NCI-H146 (cell line): ENCODE results near the gene LRRC74B.
"Not testable (repeated sequence)": the region's sequence is repeated elsewhere in the genome, so short reads cannot be mapped to it uniquely, and the experiment has no call there.

ENCODE experiments used
- DNase-seq: peaks from one replicate; lab custom pipeline; 2025; lab: John Stamatoyannopoulos, UW

LRRC74B gene

DNA sequence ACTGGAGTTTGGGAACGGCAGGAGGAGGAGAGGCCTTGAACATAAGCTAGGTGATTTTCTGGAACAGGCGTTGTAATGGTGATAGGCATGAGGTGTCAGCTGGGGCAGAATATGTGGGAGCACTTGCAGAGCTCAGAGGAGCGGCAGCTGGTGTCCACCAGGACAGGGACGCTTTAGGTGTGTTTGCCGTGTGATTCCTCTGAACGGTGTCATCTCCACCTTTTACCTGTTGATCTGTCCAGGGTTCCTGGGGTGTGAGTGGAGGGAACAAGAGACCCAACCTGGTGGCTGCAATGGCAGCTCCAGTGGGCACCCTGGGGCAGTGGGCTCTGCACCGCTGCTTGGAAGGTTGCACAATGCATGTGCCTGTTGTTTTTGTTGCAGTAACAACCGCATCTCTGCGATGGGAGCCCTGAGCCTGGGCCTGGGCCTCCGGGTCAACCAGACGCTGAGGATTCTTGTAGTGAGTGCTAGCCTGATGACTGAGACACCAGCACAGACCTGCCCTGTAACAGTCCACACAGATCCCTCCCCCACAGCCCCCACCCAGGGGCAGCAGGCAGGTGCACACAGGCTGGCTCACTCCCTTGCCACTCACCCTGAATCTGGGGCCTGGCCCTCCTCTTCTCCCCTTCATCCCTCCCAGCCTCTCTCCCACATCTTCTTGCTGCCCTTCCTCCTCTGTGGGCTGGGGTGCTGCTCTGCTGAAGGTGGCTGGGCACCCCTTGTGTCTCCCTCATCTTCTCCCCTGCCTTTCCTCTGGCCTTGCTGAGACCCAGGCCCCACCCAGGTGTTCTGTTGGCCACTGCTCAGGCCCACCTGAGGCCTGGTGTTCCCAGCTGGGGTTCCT lies 9.2 kb downstream of the LRRC74B start:
- DNase-seq: no peak

DNA sequence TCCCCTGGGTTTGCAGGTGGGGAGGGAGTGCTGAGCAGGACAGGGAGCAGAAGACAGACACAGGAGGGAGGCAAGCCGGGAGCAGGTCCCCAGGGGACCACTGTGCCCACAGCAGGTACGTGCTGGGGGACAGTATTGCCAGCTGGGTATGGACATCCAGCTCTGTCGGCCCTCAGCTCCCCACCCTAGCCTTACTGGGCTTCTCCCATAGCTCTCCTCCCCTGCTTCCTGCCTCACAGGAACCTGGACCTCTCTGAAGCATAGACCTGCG lies 9.8 kb downstream of the LRRC74B start:
- DNase-seq: no peak

- no peak for DNase-seq
Measured at GRCh38 chr22:21055880-21056319, 10.2 kb downstream of the LRRC74B start.

DNA sequence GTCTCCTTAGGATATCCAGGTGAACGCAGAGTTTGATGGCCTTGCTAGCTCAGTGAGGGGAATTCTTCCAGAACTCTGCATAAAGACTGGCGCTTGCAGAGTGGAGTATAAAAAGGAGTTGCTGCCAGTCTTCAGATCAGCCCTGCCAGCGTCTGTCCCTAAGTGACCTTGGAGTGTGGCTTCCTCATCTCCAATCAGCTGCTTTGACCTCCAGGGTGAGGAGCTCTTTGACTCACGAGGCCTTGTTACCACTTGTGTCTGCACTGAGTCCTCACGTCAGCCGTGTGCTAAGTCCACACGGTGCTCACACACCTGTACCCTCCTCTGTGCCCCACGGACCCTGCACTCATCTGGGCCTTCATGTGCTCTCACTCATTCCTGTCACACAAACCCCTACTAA lies 14.6 kb downstream of the LRRC74B start:
- not testable (repeated sequence) for DNase-seq

DNA sequence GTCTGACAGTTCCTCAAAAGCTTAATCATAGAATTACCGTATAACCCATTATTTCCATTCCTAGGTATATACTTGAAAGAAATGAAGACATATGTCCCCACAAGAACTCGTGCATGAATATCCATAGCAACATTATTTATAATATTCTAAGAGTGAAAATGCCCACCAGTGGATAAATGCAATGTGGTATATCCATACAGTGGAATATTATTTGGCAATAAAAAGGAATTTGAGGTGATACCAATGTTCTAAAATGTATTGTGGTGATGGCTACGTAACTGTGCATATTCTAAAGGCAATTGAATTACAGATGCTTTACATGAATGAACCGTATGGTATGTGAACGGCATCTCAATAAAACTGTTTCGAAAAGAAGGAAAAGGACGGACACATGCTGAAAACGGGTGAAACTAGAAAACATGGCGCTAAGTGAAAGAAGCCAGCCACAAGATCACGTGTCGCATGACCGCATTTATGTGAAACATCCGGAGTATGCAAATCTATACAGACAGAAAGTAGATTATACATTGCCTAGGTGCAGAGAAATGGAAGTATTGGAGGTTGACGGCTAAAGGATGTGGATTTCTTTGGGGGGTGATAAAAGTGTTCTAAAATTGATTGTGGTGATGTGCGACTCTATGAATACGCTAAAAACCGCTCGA lies 16.0 kb downstream of the LRRC74B start:
- DNase-seq: not testable (repeated sequence)

DNA sequence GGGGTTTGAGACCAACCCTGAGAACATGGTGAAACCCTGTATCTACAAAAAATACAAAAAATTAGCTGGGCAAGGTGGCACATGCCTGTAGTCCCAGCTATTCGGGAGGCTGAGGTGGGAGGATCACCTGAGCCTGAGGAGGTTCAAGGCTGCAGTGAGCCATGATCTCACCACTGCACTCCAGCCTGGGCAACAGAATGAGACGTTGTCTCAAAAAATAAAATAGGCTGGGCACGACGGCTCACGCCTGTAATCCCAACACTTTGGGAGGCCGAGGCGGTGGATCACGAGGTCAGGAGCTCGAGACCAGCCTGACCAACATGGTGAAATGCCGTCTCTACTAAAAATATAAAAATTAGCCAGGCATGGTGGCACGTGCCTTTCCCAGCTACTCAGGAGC lies 18.7 kb downstream of the LRRC74B start:
- not testable (repeated sequence) for DNase-seq

DNA sequence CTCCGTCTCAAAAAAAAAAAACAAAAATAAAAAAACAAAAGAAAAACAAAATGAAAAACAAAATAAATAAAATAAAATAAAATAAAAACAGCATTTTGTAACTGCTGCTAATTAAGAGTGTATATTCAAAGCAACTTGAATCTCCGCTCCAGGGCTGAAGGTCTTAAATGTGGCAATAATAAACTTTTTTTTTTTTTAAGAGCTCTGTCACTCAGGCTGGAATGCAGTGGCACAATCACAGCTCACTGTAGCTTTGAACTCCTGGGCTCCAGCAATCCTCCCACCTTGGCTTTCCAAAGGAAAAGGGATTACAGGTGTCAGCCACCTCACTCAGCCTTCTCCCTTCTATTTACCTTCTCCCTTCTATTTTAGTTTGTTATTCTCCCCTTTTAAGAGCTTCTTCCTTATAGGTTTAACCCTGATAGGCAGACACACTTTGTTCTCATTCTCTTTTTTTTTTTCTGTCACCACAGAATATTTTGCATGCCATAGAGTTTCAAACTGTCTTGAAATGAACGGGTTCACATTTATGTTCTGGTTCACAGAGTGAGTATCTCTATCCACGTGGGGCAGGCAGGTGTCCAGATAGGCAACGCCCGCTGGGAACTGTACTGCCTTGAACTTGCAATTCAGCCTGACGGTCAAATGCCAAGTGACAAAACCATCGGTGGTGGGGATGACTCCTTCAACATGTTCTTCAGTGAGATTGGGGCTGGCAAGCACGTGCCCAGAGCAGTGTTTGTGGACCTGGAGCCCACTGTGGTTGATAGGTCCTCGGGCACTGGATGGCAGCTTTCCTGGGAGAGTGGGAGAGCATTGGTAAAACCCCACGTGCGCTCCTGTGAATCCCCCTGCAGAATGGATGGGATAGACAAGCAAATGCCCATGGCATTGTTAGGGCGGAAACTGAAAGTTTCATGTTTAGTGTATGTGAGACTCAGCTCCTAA lies 19.4 kb downstream of the LRRC74B start:
- no peak for DNase-seq

GRCh38 chr22:21067075-21067900 lies 21.5 kb downstream of the LRRC74B start:
- no peak for DNase-seq

- no peak for DNase-seq
Measured at GRCh38 chr22:21067901-21068680, 22.3 kb downstream of the LRRC74B start.

DNA sequence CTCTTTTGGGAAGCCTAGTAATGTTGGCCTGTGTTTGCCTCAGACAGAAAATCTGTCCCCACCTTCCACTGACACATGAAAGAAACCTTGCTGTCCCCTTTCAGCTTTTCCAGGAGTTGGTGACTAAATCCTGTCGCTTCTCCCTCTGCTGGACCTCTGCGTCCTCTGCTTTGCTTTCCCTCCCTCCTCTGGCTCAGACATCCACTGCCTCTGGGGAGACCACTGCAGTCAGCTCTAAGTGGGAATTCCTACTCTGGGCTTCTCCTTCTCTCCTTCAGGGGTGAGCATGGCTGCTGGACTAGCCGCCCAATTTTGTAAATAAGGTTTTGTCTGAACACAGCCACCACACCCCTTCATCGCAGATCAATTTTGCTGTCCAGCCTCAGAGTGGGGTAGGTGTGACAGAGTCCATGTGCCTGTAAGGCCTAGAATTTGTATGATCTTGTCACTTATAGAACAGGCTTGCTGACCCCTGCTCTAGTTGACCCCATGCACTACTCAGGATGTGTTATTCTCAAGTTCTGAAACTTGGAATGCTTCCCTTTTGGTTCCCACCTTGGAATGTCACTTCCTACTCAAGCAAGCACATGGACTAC lies 23.0 kb downstream of the LRRC74B start:
- no peak for DNase-seq

DNA sequence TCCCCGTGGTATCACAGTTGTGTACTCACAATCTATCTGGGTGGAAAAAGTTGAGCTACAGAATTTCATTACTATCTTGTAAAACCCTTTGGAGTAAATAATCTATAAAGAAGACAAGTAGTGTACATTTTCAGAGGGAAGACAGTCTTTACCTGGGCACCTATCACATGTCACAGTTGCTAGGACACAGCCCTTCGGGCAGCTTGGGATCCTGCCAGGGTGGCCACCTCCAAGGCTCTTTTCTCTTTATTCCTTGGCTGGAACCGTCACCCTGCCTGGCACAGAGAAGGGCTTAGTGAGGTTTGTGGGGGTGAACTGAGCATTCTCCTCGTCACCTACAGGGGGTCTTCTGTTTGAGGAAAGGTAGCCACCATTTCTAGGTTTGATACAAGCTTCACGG lies 23.6 kb downstream of the LRRC74B start:
- DNase-seq: no peak

DNA sequence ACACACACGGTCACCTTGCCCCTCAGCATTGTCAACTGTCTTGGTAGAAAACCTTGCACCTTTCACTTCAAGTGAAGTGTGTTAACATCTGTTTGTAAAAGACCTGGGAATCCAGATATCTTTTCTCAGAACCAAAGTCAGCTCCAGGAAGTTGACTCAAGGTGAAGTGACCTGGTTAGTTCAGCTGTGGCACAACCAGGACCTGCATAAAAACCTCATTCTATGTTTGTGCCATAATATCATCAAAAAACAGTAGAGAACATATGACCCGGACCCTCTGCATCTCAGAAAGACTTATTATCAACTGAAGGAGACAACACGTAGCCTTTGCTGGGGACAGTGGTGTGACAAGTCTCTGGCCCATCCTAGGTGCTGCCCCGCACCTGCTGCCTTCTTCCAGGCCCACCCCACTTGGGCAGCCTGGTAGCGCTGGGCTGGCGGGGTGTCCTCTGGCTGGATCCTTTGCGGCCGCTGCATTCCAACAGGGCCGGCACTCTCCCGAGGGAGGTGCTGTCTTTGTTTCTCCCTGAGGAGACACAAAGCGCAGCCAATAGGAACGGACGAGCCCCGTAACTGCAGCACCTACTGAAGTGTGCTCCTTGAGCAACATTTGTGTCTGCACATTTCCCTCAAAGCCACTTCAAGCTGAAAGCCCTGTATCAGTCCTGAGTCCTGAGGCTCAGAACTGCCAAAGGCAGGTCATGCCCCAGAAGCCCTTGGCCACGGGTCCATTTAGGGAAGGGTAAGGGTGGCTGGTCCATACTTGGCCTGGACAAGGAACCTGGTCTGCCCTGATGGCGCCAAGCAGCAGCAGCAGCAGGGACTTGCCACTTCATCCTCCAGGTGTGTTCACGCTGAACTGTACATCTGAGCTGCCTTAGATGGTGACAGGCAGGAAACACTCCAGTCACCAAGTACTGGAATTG lies 25.2 kb downstream of the LRRC74B start:
- no peak for DNase-seq

- not testable (repeated sequence) for DNase-seq
Measured at GRCh38 chr22:21071796-21072195, 26.1 kb downstream of the LRRC74B start.

- no peak for DNase-seq
Measured at GRCh38 chr22:21073023-21073422, 27.3 kb downstream of the LRRC74B start.

DNA sequence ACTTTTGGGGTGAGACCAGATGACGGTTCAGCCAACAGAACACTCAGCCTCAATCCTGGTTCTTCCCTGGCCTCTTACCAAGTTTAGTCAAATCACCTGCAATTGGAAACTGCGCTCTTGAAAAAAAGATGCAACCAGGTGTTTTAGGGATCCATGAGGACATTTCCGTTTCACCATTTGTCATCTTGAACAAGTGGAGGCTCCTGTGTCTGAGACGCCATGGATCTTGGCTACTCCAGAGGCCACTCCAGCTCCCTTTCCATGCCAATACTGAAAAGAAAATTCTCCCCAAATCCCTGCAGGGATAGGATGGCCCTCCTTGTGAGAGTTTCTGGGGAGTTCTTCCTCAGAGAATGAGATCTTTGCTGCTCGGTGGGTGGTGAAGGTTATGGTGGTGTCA lies 27.7 kb downstream of the LRRC74B start:
- no peak for DNase-seq

DNA sequence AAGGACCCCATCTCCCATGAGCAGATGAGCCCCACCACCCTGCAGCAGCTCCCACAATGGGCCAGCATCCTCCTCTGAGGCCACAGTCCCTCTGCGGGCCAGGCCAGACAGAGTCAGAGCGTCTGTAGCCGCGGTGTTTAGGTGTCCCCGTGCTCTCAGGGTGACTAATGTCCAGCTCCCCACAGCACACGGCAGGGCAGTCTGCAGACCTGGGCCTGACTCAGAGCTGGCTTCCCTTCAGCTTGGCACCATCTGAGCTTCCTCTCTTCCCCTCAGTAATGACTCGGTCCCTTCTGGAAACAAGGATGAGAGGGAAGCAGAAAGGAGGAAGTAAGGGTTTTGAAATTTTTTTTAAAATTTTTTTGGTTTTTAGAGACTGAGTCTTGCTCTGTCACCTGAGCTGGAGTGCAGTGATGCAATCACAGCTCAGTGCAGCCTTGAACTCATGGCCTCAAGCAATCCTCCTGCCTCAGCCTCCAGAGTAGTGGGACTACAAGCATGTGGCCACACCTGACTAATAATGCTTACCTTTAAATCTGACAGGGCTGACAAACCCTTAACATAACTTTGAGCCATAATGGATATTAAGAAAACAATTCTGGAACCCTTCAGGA lies 28.5 kb downstream of the LRRC74B start:
- DNase-seq: no peak

DNA sequence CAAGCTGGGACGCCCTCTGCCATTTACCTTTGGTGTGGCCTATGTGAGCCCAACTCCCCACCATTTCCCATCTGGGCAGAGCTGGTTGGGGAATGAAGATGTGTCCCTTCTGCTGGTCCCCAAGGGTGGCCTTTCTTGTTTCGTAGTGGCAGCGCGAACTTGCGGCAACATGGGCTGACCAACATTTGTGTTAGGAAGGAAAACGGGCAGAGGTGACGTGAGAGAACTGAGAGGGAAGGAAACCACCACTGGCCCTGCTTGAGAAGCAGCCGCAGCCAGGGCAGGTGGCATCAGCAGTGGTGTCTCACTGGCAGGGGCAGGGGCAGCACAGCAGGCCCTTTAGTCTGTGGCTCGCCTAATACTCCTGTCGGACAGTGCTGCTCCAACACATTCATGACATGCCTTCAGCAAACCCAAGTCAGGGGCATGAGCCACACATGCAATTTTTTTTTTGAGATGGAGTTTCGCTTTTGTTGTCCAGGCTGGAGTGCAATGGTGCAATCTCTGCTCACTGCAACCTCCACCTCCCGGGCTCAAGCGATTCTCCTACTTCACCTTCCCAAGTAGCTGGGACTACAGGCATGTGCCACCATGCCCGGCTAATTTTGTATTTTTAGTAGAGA lies 29.9 kb downstream of the LRRC74B start:
- DNase-seq: no peak

DNA sequence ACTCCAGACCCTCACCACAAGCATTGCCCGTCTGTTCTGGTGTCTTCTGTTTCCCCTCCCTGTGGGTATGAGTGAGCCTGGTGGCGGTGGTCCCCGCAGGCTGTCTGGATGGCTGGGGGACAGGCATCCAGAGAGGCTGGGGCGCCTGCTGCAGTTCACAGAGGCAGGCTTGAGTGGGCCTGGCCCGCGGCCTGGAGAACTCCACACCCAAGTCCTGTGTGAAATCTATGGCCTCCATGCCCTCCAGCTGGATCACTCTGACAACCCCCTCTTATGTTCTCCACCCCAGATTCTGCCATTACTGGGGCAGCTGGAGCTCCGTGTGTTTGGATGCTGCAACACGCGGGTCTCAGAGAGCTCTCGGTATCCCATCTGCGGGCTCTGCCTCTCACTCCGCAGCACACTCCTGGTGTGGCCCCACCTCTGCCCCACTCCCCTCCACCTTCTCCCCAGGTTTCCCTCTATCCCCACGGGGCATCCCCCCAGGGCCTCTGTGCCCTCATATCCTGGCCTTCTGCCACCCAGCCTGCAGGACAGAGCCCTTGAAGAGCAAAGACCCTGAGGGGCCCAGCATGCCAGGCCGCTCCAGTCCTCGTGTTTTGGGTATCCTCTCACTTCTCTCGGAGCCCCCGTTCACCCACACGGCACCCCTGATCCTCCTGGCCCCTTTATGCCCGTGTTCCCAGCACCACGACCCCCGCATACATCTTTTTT lies 31.3 kb downstream of the LRRC74B start:
- no peak for DNase-seq
